Body of pancreas (tissue), 4 donors: Measurements from ENCODE around the gene BRWD1. TPM values are rescaled to one million over a fixed set of nuclear protein-coding genes. Genes with fewer than 3 reads are reported as not detected.

Source experiments
- ATAC-seq: fragments of 150-250 bp; one replicate; pipeline ENCODE4 v1.9.1; 2016
- DNase-seq, 4 donors: peaks; one replicate each; pipeline ENCODE4 v3.0.0-alpha.2; 2019
- H3K27ac ChIP-seq, 4 donors: fragments of 200-600 bp; sonication (generic); 1 replicate in 3 of 4; 2 replicates in 1 of 4; pipeline versions ENCODE4 v1.5.1 to v1.6.1; 2016 to 2019; ENCODE audit warnings: mild to moderate bottlenecking in 1 of 4, mixed read lengths in 1 of 4, moderate library complexity in 1 of 4
- H3K27me3 ChIP-seq, 2 donors: fragments of 200-600 bp; sonication (generic); one replicate each; pipeline ENCODE4 v1.6.0; 2016; ENCODE audit warnings: mild to moderate bottlenecking in 1 of 2
- H3K36me3 ChIP-seq, 2 donors: fragments of 200-600 bp; sonication (generic); replicated peaks in 1 of 2; 2 replicates each; pipeline ENCODE4 v1.5.1; 2016; ENCODE audit warnings: low read depth in 2 of 2; ENCODE audit not compliant: insufficient read depth in 1 of 2
- H3K4me1 ChIP-seq: fragments of 200-600 bp; sonication (generic); one replicate; pipeline ENCODE4 v1.6.0; 2016
- H3K4me3 ChIP-seq, 2 donors: fragments of 200-600 bp; sonication (generic); 1 replicate in 1 of 2; 2 replicates in 1 of 2; pipeline ENCODE4 v1.5.1; 2016 to 2019
- H3K9me3 ChIP-seq, 3 donors: fragments of 200-600 bp; sonication (generic); 1 replicate in 2 of 3; 2 replicates in 1 of 3; pipeline ENCODE4 v1.5.1; 2016
- CTCF ChIP-seq, 7 experiments: fragments of 450-650 bp in 4 of 7; fragments of 200-600 bp in 3 of 7; sonication (generic) in 3 of 7; IDR thresholded peaks; one replicate each; pipeline ENCODE4 v1.5.1; 2016 to 2019; ENCODE audit warnings: antibody characterized with exemption in 7 of 7
- POLR2A ChIP-seq, 3 donors: fragments of 450-650 bp; IDR thresholded peaks; one replicate each; pipeline ENCODE4 v1.6.1; 2016; ENCODE audit warnings: antibody characterized with exemption in 3 of 3, mild to moderate bottlenecking in 2 of 3
- WGBS, 2 donors: methylation state at CpG; one replicate each; pipeline ENCODE4 v1.1.5; 2017; 5-methylcytosine and 5-hydroxymethylcytosine counted together
- intact Hi-C: fragments of 100-400 bp; cut with DNase I; formaldehyde crosslinking; loops from one replicate; pipeline ENCODE4 v1.15.1; 2023
- total RNA-seq, 2 donors: library from RNA; depleted of rRNA; stranded (reverse); fragments of >200 nt; gene quantifications; one replicate each; pipeline ENCODE4 v1.1.0, GENCODE V29; 2016

BRWD1 gene
- total RNA-seq, 2 donors from 2014 or later = 53.7 to 75.2 TPM

- intact Hi-C loops = no loop called here
- TF ChIP-seq CTCF (IDR thresholded peaks at IDR 0.05) (no peak), POLR2A (IDR thresholded peaks at IDR 0.05) (no peak)
Measured at GRCh38 chr21:39317134-39318090, 4.0 kb upstream of the BRWD1 start.

GRCh38 chr21:39316729-39317128 lies 3.3 kb upstream of the BRWD1 start:
- no peaks in the 10 kb centered on the region for H3K9me3 ChIP-seq
- H3K4me3 ChIP-seq = no peak overlapping the region
- no peaks in the 10 kb centered on the region for H3K36me3 ChIP-seq
- H3K27me3 ChIP-seq = no peaks in the 10 kb centered on the region
- DNase-seq = no peak
- TF ChIP-seq CTCF (IDR thresholded peaks at IDR 0.05) (no peak), POLR2A (IDR thresholded peaks at IDR 0.05) (no peak)
- 90 to 94% methylated on average over 6 of the region's 6 CpGs for WGBS, 2 donors
- H3K4me1 ChIP-seq = peaks cover 17% of the 10 kb centered on the region
- peak overlapping the region in 1 of 4 donors; percentile 42 for H3K27ac ChIP-seq
- ATAC-seq = no peak
- intact Hi-C loops = no loop called here

More at GRCh38 chr21:39317134-39318090, 4.0 kb upstream of the BRWD1 start:
- H3K4me3 ChIP-seq = no peak overlapping the region
- no peaks in the 10 kb centered on the region for H3K36me3 ChIP-seq
- no peaks in the 10 kb centered on the region for H3K9me3 ChIP-seq
- 50 to 55% methylated on average over 11 of the region's 11 CpGs for WGBS, 2 donors
- DNase-seq = peak in 1 of 4 donors; percentile 53
- peak overlapping the region in 1 of 4 donors; percentile 42 for H3K27ac ChIP-seq
- H3K4me1 ChIP-seq = peaks cover 12% of the 10 kb centered on the region
- no peaks in the 10 kb centered on the region for H3K27me3 ChIP-seq
- no peak for ATAC-seq

GRCh38 chr21:39315603-39316445 lies 2.4 kb upstream of the BRWD1 start:
- Histone ChIP-seq H3K36me3 (no peaks in the 10 kb centered on the region), H3K9me3 (no peaks in the 10 kb centered on the region), H3K4me3 (no peak overlapping the region), H3K27me3 (no peaks in the 10 kb centered on the region), H3K27ac (no peak overlapping the region), H3K4me1 (peaks cover 24% of the 10 kb centered on the region)
- TF ChIP-seq POLR2A (IDR thresholded peaks at IDR 0.05) (no peak), CTCF (IDR thresholded peaks at IDR 0.05) (no peak)
- intact Hi-C loops = no loop called here
- no peak for DNase-seq
- 74 to 78% methylated on average over 9 of the region's 9 CpGs for WGBS, 2 donors
- no peak for ATAC-seq

- WGBS, 2 donors = 1 to 5% methylated on average over 6 to 43 of the region's 43 CpGs
Measured at GRCh38 chr21:39314143-39315027, 953 bp upstream of the BRWD1 start.

More at GRCh38 chr21:39314143-39315027, 953 bp upstream of the BRWD1 start:
- Histone ChIP-seq H3K27me3 (no peaks in the 10 kb centered on the region), H3K27ac (peak overlapping the region; percentile 94 to 98 (median 96)), H3K9me3 (no peaks in the 10 kb centered on the region), H3K4me1 (peaks cover 27% of the 10 kb centered on the region), H3K36me3 (peaks cover 0 to 4% of the 10 kb centered on the region in 2 donors), H3K4me3 (peak overlapping the region; percentile 72 to 83)
- ATAC-seq (peak; percentile 19), DNase-seq (peak; percentile 40 to 51 (median 46))
- TF ChIP-seq CTCF (IDR thresholded peaks at IDR 0.05) = no peak
- no peak for TF ChIP-seq POLR2A (IDR thresholded peaks at IDR 0.05)
- intact Hi-C loops = loop anchor here (5.0 kb wide), 1 partner anchor 78 kb away; no protein-coding TSS in a partner anchor
